Loucy (cell line): ENCODE results near the gene CLCA1.

Experiments
- CTCF ChIP-seq: fragments of 200-600 bp; sonication (generic); conservative IDR thresholded peaks from 2 replicates; pipeline ENCODE4 v1.5.1; 2014; ENCODE audit warnings: mild to moderate bottlenecking, antibody characterized with exemption, low read length
- EZH2phosphoT487 ChIP-seq: fragments of 200-600 bp; IDR thresholded peaks from 2 replicates; pipeline ENCODE4 v1.6.1; 2018; ENCODE audit warnings: antibody characterized with exemption, mild to moderate bottlenecking, moderate library complexity, borderline replicate concordance

DNA sequence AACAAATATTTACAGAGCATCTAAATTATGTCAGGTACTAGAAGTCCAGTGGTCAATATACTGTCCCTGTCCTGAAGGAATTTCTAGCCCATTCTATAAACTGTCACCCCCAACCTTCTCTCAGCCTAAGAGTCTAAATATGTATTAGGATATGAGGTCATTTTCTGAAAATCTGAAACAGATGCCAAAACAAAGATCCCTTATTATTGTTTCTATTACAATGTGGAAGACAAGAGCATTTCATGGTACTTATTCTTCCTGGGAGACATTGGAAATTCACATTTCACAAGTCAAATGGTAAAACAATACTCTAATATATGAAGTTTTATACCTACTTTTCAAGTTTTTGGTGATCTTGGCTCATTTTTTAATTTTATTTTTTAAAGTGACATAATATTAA lies 2.6 kb downstream of the CLCA1 start:
- TF ChIP-seq CTCF (no peak), EZH2phosphoT487 (no peak)
